Mucosa of stomach (tissue), 1 donor: Measurements from ENCODE around the gene AIFM1.

Source experiments
- H3K27me3 ChIP-seq: one replicate; pipeline ENCODE4 v1.7.0; 2013; ENCODE audit warnings: mild to moderate bottlenecking, low read length; ENCODE audit not compliant: control insufficient read depth, insufficient read depth
- H3K36me3 ChIP-seq: one replicate; pipeline ENCODE4 v1.7.0; 2013; ENCODE audit warnings: low read length; ENCODE audit not compliant: control insufficient read depth, insufficient read depth
- H3K4me1 ChIP-seq: one replicate; pipeline ENCODE4 v1.7.0; 2013; ENCODE audit warnings: mild to moderate bottlenecking, low read length; ENCODE audit not compliant: control insufficient read depth, insufficient read depth
- H3K4me3 ChIP-seq: one replicate; pipeline ENCODE4 v1.7.0; 2013; ENCODE audit warnings: low read length
- H3K9ac ChIP-seq: one replicate; pipeline ENCODE4 v1.7.0; 2013; ENCODE audit warnings: mild to moderate bottlenecking, low read length, moderate library complexity
- H3K9me3 ChIP-seq: one replicate; pipeline ENCODE4 v1.7.0; 2013; ENCODE audit warnings: mild to moderate bottlenecking, low read length, moderate library complexity; ENCODE audit not compliant: control insufficient read depth
- donor health status: Pancreatic carcinoma.

Gene AIFM1

DNA sequence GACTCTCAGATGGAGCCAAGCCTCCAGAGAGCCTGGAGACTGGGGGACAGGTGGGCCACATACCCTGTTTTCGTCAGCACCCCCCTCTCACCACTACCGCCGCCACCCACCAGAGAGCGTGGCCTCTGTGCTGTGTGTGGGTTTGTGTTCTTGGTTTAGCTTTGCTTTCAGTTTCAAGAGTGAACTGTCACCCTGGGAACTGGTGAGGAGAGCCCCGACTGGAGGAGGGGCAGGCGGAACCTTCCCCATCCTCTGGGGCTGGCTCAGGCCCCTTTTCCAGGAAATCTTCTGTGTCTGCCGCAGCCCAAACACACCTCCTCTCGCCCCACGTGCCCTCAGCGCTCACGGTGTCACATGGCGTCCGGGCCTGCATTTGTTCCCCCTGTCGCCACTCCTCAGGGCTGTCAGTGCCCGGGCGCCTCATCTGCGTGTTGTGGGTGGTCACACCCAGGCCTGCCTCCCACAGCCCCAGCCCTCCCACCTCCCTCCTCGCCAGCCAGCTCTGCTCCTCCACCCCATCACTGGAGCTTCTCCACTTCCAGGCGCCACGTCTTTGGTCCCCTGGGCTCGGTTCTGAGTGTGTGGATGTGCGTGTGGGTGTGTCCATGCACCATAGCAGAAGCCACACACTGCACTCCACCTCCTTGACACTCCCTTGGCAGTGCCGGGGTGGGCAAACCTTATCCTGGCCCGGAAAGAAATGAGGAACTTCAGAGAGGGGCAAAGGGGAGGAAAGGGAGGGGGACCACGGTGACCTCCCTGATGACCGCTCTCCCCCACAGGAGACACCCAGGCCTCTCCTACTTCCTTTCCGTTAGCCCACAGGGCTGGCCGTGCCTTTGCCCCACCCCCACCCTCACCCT is 83.2 kb downstream of the AIFM1 start:
- Histone ChIP-seq H3K9ac (peak overlapping the region; percentile 22), H3K36me3 (no peaks in the 10 kb centered on the region), H3K27me3 (no peaks in the 10 kb centered on the region), H3K9me3 (no peaks in the 10 kb centered on the region), H3K4me1 (peaks cover 42% of the 10 kb centered on the region), H3K4me3 (no peak overlapping the region)

- Histone ChIP-seq H3K27me3 (no peaks in the 10 kb centered on the region), H3K9me3 (no peaks in the 10 kb centered on the region), H3K36me3 (no peaks in the 10 kb centered on the region), H3K9ac (peak overlapping the region; percentile 22), H3K4me3 (no peak overlapping the region), H3K4me1 (peaks cover 34% of the 10 kb centered on the region)
Observed at GRCh38 chrX:130081421-130082045, 84.1 kb downstream of the AIFM1 start.

GRCh38 chrX:130080791-130081367 is 84.8 kb downstream of the AIFM1 start:
- no peaks in the 10 kb centered on the region for H3K9me3 ChIP-seq
- no peaks in the 10 kb centered on the region for H3K36me3 ChIP-seq
- H3K27me3 ChIP-seq, result no peaks in the 10 kb centered on the region
- no peak overlapping the region for H3K4me3 ChIP-seq
- H3K9ac ChIP-seq, result no peak overlapping the region
- H3K4me1 ChIP-seq, result peaks cover 28% of the 10 kb centered on the region

- no peak overlapping the region for H3K9ac ChIP-seq
- no peaks in the 10 kb centered on the region for H3K9me3 ChIP-seq
- H3K36me3 ChIP-seq, result no peaks in the 10 kb centered on the region
Observed at GRCh38 chrX:130079824-130080406, 85.7 kb downstream of the AIFM1 start.

More at GRCh38 chrX:130079824-130080406, 85.7 kb downstream of the AIFM1 start:
- peaks cover 20% of the 10 kb centered on the region for H3K4me1 ChIP-seq
- no peaks in the 10 kb centered on the region for H3K27me3 ChIP-seq
- H3K4me3 ChIP-seq, result no peak overlapping the region
